ELR (cell line): ENCODE results near the gene LRRC27.

Experiments used
- DNase-seq: peaks from one replicate; pipeline ENCODE4 v3.0.0-alpha.2; 2015; ENCODE audit warnings: low read depth

Gene LRRC27

DNA sequence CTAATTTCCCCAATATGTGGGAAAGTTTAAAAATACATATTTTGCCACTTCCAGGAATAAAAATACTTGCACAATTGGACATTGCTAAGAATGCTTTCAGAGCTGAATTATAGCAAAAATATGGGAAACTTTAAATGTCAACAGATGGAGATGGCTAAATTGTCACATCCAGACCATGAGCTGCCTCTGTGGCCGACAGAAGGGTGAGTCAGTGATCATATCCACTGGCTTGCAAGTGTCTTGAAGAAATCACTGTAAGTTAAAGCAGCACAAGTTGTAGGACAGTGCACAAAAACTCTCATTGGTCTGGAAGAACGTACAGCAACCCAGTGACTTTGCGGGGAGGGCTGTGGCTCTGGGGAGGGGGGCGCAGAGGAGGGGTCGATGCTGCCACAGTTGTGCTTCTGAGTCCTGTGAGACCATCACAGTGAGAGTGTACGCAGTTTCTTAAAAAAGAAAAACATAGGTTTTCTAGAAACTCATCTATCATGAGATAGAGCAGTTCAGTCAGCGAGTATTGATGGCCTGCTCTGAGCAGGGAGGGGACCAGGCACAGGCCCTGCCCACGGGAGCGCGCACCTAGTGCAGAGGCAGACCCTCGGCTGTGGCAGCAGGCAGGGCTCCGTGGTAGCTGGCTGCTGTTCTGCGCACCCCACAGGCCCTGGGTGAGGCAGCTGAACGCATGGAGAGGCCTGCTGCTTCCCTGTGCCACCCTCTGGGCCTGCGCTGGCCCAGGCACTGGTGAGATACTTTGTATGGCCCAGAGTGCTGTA lies 25.5 kb downstream of the LRRC27 start:
- DNase-seq = no peak

DNA sequence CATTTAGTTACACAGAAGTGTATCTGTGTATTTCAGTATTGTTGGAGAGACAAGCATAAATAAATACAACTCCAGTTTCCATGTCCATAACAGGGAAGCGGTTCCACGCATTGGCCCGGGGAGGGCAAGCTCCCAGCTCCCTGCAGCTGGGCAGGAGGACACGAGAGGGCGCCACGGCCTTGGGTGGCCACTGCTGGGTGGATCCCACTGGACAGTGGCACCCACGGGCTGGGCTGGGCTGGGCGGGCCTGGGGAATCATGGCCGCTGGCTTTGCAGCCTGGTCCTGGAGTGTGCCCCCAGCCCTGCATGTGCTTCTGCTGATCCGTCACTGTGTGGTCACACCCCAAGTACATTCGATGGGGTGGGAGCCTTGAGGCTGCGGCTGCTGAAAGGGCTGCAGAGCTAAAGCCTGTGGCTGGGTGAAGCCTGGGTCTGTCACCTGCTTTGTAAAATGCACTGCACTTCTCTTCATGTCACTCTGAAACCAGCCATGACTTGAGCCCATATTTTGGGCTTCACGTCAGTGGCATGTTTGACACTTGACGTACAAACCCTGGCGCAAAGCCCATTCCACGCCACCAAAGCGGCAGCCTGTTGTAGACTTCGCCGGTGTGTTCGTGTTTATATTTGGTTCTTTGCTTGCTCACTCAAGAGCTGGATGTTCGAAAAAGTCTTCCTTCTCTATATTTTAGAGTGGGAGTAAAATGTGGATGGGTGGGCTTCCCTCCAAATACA lies 27.5 kb downstream of the LRRC27 start:
- DNase-seq = no peak

DNA sequence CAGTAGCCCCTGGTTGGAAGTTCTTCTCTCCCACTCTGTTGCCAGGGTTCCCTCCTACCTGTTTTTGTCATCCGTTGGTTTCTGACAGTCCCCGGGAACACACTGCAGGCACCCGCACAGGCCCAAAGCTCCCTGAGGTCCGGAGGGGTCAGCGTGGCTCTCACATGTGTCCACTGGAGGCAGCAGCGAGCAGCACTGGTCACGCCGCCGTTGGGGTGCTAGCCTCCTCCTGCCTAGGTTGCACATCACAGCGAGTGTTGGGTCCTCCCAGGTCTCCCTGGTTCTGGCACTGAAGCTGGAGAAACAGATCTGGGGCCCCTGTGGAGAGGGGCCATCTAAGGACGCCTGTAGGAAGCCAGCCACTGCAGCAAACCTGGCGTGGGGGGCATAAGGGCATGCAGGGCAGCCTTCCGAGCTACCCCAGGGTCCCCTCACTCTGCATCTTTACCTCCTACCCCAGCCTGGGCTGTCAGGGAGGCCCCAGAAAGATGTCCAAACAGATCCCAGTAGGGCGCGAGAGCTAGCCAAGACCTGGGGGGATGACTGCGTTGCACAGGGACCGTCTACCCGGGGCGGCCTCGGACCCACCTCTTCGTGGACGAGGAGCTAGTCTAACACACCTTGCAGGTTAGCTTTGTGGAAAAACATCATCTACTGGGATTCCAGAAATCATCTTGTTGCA lies 28.9 kb downstream of the LRRC27 start:
- peak; percentile 33 for DNase-seq

DNA sequence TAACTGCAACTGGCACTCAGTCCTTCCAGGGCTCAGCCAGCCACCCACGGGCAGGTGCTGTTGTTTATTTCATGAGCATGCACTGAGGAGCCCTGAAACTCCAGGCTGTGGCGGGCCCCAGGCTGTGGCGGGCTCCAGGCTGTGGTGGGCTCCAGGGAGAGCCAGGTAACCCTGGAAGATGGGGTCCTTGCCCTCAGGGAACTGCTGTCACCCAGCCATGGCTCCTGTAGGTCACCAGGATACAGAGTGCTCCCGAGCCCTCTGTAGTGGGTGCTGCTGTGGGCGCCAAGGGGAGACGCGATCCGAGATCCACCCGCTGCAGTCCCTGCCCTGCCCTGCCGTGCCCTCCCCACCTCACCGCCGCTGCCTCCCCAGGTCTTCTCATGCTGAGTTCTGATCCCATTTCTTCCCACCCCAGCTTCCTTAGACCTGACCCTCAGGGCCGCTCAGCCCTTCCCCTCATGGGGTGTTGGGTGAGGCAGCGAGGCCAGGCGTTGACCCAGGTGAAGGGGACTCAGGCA lies 29.6 kb downstream of the LRRC27 start:
- DNase-seq = no peak

DNA sequence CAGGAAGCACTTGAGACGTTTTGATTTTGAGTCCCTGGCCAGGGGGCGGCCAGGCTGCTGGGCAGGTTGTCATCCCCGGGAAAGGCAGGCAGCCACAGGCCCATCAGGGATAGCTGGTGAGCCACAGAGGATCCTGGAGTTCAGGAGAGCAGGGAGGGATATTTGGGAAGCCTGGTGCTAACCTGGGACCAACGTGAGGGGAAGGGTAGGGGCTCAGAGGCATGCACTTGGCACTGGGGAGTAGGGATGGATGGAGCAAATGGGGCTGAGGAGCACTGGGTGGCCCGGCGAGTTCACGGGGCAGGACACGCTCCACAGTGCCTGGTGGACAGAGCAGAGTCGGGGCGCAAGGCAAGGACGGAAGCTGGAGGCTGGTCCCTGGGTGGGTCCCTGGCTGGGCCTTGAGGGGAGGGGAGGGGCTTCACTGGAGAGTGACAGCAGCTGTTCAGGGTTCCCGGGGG lies 30.2 kb downstream of the LRRC27 start:
- no peak for DNase-seq

DNA sequence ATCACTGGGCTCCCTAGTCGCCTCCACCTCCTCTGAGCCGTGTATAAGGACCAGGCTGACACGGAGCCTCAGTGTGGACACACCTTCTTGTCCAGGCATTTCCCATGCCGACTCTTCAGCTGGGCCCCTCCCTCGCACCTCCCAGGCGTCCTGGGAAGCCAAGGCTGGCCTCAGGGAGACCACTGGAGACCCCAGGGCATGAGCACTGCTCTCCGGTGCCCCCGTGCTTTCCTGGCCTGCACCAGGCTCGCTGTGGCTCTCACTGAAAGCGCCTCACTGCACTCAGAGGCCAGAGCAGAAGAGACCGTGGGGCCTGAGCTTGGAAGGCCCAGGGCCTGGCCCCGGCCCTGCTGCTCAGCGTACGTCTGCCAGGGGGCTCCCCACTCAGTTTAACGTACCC lies 31.4 kb downstream of the LRRC27 start:
- DNase-seq = no peak

DNA sequence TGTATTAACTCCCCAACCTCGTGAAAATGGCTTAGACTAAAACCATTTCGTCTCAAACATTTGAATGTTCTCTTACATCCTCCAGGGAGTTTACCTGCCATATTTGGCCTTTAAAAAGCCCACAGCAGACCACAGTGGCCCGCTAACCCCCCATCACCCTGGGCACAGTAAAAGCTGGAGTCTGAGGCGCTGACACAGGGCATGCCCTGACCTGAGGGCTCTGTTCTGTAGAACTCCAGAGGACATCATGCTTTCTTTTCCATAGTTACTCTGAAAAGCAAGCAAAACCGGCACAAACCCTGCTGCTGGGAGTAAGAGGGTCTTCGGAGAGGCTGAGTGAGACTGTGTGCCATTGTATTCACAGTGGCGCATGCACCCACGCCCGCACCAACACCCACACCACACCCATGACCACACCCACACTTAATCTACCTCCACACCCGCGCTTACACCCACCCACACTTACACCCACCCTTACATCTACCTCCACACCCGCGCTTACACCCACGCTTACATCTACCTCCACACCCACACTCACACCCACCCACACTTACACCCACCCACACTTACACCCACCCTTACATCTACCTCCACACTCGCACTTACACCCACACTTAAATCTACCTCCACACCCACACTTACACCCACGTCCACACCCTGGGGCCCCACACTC lies 32.1 kb downstream of the LRRC27 start:
- peak; percentile 12 for DNase-seq

DNA sequence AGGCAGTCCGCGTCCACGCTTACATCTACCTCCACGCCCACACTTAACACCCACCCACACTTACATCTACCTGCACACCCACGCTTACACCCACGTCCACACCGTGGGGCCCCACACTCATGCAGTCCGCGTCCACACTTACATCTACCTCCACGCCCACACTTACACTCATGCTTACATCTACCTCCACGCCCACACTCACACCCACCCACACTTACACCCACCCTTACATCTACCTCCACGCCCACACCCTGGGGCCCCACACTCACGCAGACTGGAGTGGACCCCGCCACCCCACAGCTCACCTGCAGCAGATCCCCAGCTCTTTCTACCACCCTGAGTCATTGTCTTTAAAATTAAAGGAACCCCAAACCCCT lies 32.6 kb downstream of the LRRC27 start:
- DNase-seq = no peak

DNA sequence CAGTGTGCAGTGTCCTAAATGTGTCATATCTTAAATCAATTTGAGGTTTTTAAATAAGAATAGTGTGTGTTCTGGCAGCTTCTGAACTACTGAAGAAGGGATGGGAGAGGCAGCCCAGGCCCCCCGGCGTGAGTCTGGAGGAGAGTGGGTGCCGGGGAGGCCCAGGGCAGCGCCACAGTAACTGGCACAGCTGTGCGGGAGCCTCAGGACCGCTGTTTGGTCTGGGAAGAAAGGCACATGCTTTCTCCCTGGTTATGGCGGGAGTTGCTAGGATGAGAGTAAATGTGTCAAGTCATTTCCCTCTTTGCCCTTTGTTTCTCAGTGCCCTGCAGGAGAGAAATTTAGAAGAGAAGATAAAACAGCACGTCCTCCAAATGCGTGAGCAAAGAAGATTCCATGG lies 33.1 kb downstream of the LRRC27 start:
- no peak for DNase-seq

DNA sequence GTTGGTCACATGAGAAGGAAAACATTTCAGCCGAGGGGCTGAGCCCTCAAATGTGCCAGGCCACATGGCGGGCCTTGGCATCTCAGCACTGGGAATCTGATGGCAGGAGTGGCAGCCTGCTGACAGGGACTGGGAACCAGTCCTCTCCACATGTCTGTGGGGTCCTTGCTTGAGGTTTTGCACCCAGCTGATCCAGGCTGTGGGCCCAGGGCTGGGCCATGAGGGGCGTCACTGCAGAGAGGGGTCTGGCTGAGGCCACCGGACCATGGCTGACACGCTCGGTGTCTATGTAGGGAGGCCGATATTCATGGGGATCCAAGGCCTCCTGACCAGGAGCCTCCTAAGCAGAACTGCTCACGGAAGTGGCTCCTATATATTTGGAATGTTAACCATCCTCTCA lies 34.0 kb downstream of the LRRC27 start:
- DNase-seq = no peak

DNA sequence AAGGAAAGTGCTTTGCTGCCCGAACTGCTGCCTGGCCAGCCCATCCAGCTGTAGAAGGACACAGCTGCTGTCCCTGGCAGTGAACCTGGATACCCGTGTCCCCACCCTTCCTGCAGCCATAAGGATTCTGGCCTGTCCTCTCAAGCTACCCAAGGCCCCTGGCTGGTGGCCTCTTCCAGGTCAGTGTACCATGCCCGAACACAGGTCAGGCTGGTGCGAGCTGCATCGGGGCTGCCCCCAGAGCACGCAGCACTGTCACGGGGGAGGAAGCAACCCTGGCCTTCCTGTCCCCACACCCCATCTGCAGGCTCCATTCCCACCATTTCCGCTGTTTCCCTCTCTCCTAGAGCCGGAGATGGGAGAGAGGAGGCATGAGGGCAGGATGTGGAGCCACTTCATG lies 34.5 kb downstream of the LRRC27 start:
- no peak for DNase-seq

DNA sequence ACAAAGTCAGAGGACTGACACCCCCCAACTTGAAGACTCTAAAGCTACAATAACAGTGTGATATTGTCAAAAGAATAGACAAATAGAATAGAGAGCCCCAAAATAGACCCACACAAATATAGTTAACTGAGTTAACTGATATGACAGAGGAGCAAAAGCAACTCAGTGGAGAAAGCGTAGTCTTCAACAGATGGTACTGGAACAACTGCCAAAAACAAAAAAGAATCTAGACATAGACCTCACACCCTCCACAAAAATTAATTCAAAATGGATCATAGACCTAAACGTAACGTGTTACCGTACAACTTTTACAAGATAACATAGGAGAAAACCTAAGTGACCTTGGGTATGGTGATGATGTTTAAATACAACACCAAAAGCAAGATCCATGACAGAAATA lies 36.4 kb downstream of the LRRC27 start:
- no peak for DNase-seq

DNA sequence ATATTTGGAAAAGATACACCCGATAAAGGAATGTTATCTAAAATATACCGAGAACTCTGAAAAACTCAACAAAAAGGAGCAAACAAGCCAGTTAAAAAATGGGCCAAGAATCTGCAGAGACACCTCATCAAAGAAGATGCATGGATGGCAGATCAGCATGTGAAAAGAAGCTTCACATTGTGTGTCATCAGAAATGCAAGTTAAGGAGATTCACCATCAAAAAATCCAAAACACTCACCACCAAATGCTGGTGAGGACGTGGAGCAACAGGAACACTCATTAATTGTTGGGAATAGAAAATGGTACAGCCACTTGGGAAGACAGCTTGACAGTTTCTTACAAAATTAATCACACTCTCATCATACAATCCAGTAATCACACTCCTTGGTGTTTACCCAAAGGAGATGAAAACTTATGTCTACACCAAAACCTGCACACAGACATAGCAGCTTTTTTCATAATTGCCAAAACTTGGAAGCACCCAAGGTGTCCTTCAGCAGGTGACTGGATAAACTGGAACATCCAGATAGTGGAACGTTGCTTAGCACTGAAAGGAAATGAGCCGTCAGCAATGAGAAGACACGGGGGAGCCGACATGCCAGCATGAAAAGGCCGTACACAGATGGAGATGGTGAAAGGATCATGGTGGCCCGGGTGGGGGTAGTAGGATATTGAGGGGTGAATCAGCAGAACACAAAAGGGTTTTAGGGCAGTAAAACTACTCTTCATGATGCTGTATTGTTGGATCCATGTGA lies 37.1 kb downstream of the LRRC27 start:
- peak; percentile 52 for DNase-seq

DNA sequence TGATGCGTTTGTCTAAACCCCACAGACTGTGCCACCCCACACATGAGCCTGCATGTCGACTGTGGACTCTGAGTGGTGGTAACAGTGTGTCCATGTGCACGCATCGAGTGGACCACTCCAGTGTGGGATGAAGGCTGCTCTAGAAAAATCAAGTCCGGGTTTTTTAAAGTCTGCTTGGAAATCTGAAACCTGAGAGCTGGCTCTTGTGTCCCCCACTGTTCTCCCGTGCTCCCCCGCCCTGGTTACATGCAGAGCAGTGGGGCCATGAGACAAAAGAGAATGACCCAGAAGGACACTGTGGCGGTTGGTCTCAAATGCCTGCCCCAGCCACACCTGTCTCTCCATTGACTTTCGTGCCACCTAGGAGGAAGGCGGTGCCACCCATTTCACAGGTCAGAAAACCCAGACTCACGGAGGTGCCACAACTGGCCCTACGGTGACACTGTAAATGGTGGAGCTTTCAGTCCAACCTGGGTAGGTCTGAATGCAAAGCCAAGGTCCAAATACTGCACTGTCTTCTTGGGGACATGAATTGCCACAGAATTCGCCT lies 37.7 kb downstream of the LRRC27 start:
- no peak for DNase-seq

DNA sequence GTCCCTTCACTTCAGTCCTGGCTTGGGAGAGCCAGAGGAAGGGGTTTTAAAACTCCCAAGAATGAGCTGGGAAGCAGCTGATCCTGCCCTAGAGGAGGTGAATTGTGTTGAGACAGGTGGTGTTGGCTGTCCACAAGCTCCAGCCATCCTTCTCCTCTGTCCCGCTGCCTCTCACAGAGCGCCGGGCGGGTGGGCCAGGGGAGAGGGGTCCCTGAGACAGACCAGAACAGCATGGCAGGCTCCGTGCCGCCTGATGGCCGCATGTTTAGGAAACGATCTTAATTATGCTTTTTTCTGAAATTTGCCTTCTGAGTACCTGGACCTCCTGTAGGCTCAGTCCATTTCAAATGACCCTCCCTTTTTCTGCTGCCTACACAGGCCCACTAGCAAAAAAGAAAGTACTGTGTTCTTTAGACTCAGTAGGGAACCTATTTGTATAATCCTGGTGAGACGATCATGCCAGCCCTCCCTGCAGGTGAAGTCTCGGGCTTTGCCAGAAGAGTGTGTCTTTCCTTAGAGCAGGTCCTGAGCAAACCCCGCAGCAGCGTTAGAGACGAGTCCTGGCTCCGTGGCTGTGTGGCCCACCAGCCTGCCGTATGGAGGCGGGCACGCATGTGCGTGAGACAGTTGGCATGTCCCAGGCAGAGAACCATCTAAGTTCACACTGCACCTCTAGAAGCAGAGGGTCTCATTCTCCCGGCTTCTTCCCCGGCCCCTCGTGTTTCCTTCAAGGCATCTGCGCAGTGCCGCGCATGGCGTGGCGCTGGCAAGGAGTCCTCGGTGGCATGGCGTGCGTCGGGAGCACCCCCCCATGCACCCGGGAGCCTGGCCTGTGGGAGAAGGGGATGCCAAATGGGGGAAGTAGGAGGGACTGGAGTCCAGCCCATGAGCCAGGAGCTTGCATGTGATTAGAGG lies 38.7 kb downstream of the LRRC27 start:
- no peak for DNase-seq

DNA sequence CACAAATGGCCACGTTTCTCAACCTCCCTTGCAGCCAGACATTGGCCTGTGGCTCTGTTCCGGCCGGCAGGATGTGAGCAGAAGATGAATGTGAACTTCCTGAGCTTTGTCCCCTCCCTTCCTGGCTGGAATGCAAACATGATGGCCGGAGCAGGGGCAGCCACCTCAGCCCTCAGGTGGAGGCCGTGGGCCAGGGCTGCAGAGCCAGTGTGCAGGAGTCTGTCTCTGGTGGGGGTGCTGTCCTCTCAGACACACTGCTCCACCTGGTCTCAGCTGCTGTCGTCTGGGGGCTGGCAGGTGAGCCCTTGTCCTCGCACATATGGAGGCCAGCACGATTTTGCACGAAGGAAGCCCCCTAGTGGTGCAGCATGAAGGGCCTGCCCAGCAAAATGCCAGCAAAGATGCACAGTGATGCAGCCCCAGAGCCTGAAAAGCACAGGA lies 39.7 kb downstream of the LRRC27 start:
- peak; percentile 32 for DNase-seq

DNA sequence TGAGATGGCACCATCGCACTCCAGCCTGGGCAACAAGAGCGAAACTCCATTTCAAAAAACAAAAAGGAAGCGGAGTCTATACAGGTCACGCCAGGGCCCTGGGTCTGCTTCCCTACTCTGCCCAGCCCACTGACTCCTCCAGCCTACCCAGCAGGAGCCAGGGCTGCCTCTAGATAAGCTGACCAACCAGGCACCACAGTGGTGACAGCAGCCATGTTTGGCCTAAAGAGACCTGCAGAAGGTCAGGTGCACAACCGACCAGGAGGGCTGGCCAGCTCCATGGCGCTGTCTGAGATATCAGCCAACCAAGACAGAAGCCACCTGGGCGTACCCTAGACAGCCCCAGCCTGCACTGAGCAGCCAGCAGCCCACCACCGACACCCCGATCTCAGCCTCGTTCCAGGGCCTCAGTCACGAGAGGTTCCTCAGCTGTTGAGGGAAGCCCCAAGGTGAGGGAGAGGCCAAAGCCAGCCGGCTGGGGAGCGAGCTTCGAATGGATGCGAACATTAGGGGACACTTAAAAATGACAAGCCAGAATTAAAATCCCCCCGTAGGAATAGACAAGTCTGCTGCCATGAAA lies 40.6 kb downstream of the LRRC27 start:
- no peak for DNase-seq

DNA sequence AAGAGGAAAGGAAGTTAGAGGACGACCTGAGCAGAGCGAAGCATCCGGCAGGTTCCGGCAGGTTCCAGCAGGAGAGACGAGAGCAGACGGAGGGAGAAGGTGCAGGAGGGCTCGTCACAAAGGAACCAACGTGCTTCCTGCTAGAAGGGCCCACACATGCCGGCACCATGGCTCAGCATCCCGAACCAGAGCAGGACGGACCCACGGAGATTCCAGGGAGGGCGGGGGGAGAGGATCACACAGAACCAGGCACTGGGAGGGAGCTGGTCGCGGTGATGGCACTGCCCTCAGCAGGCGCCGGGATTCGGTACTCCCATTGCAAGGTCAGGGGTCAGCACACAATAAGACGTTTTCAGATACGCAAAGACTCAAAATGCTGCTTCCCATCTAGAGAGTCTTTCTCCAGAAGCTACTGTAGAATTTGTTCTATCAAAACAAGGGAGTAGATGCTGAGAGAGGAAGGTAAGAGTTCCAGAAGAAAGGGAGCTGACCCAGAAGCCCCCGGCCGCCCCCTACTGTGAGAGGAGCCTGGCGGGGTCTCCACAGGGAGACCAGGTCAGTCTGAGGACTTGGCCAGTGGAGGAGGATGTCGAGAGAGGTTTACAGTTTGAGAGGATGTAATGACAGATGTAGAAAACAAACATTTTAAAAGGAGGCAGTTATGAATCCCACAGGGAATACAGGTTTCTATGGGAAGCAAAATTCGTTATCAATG lies 41.4 kb downstream of the LRRC27 start:
- DNase-seq = no peak

DNA sequence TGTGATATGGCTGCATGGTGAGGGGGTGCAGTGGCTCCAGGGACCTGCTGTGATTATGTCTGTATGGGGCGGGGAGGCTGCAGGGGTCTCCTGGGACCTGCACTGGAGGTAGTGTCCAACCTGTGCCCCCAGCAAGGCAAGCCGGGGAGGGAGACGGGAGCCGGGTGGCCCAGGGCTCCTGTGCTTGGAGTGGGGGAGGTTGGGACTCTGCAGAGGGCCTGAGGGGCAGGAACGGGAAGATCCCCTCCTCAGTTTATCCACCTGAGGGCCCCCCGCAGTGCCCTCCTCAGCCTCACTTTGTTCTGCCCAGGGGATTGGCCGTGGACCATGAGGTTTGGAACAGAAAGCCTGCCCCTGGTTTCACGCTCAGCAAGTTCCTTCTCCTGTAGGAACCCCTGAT lies 42.2 kb downstream of the LRRC27 start:
- no peak for DNase-seq
